Panc1 (cell line): Measurements from ENCODE around the gene CSF1R. TPM values are rescaled to one million over a fixed set of nuclear protein-coding genes. Genes with fewer than 3 reads are reported as not detected.

Experiments
- ATAC-seq: fragments of 200-7000 bp; cut with Tn5 transposase; 2 replicates; pipeline ENCODE4 v1.9.1; 2020; ENCODE audit warnings: mild to moderate bottlenecking, moderate library complexity
- BruUV-seq: library from RNA; stranded (reverse); fragments of 400-500 nt; replicated peaks from 2 replicates; lab custom pipeline; 2021; lab: Mats Ljungman, UMichigan
- CTCF ChIA-PET: fragments of 300-600 bp; sonication (Branson Sonifier 250); formaldehyde crosslinking; loops from one replicate; lab custom pipeline; 2022; ENCODE audit warnings: antibody characterized with exemption; lab: Charles Lee
- POLR2A ChIA-PET: fragments of 300-600 bp; sonication (Branson Sonifier 250); formaldehyde crosslinking; loops from one replicate; lab custom pipeline; 2022; ENCODE audit warnings: antibody characterized with exemption; lab: Charles Lee
- DNase-seq: peaks from one replicate; pipeline ENCODE4 v3.0.0-alpha.2; 2010; ENCODE audit warnings: low read depth, low spot score
- H3K27ac ChIP-seq: 2 replicates; pipeline ENCODE4 v1.5.1; 2011; ENCODE audit warnings: mild to moderate bottlenecking, low read length, inconsistent platforms
- H3K27me3 ChIP-seq: fragments of 200-500 bp; sonication (Bioruptor generic); 2 replicates; pipeline ENCODE4 v1.6.0; 2014; ENCODE audit warnings: low read length, inconsistent platforms; ENCODE audit not compliant: control insufficient read depth, insufficient read depth
- H3K36me3 ChIP-seq: fragments of 200-500 bp; sonication (Bioruptor generic); 2 replicates; pipeline ENCODE4 v1.5.1; 2014; ENCODE audit warnings: inconsistent platforms, mild to moderate bottlenecking, low read length, moderate library complexity; ENCODE audit not compliant: control insufficient read depth, insufficient read depth
- H3K4me1 ChIP-seq: 2 replicates; pipeline ENCODE4 v1.5.1; 2011; ENCODE audit warnings: inconsistent platforms, mild to moderate bottlenecking, low read length, moderate library complexity; ENCODE audit not compliant: control insufficient read depth, insufficient read depth
- H3K4me3 ChIP-seq, 2 experiments: 2 replicates each; pipeline ENCODE4 v1.5.1; 2011 to 2012; ENCODE audit warnings: low read depth in 2 of 2, low read length in 2 of 2, mild to moderate bottlenecking in 2 of 2, inconsistent platforms in 1 of 2, moderate library complexity in 1 of 2
- H3K9me3 ChIP-seq: fragments of 200-500 bp; sonication (Bioruptor generic); 2 replicates; pipeline ENCODE4 v1.5.1; 2014; ENCODE audit warnings: low read depth, mild to moderate bottlenecking, inconsistent platforms, low read length, moderate library complexity; ENCODE audit not compliant: control insufficient read depth, insufficient read depth
- POLR2AphosphoS5 ChIP-seq: IDR thresholded peaks from 2 replicates; pipeline ENCODE4 v1.6.1; 2012; ENCODE audit warnings: mild to moderate bottlenecking, low read depth, low read length, moderate library complexity
- SIN3A ChIP-seq: IDR thresholded peaks from 2 replicates; pipeline ENCODE4 v1.6.1; 2012; ENCODE audit warnings: low read depth, mild to moderate bottlenecking, low read length, moderate library complexity, borderline replicate concordance; ENCODE audit not compliant: insufficient read depth
- TCF7L2 ChIP-seq: IDR thresholded peaks from 2 replicates; pipeline ENCODE4 v1.6.1; 2011; ENCODE audit warnings: mild to moderate bottlenecking, low read depth, low read length, inconsistent platforms
- in situ Hi-C: cut with HindIII; loops from 2 replicates; pipeline ENCODE4 v1.10.0; 2016; ENCODE audit warnings: low sequenced_read_pairs, low pct_unique_long_range_greater_than_20kb
- intact Hi-C: fragments of 100-400 bp; cut with micrococcal nuclease; formaldehyde crosslinking; loops from one replicate; pipeline ENCODE4 v1.10.0; 2022; ENCODE audit not compliant: unreplicated experiment
- total RNA-seq: library from RNA; stranded (reverse); gene quantifications from one replicate; pipeline ENCODE4 v1.2.1, GENCODE V29; 2021; ENCODE audit not compliant: unreplicated experiment
- TF ChIP-seq, protein P1 (sequence below): fragments of 450-650 bp; IDR thresholded peaks from 2 replicates; pipeline ENCODE4 v1.5.1; 2017; ENCODE audit warnings: mild to moderate bottlenecking
- TF ChIP-seq, protein P2 (sequence below), 2 experiments: IDR thresholded peaks; 2 replicates each; pipeline ENCODE4 v1.6.1; 2011 to 2012; ENCODE audit warnings: low read depth in 2 of 2, control low read depth in 1 of 2, low read length in 1 of 2, mild to moderate bottlenecking in 1 of 2, moderate library complexity in 1 of 2; ENCODE audit not compliant: insufficient read depth in 1 of 2

Gene CSF1R
- total RNA-seq, 1 experiment from 2014 or later, result 0.05 TPM

DNA sequence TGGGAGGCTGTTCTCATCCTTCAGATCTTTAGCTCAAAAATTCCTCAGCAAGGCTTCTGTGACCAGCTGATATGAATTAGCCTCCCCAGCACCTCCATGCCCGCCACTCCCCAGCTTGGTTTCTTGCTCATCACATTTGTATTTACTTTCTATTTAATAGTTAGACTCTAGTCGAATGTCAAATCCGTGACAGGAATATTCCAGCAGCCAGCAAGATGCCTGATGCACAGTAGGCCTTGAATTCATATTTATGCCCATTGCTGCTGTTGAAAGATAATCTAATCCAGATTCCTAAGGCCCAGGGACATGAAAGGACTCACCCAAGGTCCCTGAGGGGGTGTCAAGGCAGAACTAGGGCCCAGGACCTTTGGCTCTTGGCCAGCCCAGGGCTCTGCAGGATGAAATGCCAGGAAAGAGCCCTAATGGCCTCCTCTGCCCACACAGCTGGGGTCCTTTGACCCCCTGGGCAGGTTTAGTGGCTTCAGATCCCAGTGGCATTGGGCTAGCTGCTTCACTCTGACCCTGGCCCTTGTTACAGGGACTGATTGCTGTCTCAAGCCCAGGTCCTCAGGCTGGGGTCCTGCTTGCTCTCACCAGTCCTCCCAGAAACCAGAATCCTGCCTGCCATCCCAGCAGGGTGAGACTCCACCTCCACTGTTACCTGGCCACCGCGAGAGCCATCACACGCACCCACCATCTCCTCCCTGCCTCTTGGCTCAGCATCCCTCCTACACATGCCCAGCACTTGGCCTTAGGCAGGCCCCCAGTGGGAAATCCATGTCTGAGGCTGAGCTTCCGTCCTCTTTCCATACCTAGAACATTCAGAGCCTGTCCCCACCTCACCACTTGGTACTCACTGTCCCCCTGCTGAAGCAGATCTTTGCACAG, 7.3 kb downstream of the CSF1R start:
- TF ChIP-seq POLR2AphosphoS5, result no peak
- TF ChIP-seq, protein P1, sequence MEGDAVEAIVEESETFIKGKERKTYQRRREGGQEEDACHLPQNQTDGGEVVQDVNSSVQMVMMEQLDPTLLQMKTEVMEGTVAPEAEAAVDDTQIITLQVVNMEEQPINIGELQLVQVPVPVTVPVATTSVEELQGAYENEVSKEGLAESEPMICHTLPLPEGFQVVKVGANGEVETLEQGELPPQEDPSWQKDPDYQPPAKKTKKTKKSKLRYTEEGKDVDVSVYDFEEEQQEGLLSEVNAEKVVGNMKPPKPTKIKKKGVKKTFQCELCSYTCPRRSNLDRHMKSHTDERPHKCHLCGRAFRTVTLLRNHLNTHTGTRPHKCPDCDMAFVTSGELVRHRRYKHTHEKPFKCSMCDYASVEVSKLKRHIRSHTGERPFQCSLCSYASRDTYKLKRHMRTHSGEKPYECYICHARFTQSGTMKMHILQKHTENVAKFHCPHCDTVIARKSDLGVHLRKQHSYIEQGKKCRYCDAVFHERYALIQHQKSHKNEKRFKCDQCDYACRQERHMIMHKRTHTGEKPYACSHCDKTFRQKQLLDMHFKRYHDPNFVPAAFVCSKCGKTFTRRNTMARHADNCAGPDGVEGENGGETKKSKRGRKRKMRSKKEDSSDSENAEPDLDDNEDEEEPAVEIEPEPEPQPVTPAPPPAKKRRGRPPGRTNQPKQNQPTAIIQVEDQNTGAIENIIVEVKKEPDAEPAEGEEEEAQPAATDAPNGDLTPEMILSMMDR, result no peak
- TF ChIP-seq SIN3A, result no peak
- TF ChIP-seq, protein P2, sequence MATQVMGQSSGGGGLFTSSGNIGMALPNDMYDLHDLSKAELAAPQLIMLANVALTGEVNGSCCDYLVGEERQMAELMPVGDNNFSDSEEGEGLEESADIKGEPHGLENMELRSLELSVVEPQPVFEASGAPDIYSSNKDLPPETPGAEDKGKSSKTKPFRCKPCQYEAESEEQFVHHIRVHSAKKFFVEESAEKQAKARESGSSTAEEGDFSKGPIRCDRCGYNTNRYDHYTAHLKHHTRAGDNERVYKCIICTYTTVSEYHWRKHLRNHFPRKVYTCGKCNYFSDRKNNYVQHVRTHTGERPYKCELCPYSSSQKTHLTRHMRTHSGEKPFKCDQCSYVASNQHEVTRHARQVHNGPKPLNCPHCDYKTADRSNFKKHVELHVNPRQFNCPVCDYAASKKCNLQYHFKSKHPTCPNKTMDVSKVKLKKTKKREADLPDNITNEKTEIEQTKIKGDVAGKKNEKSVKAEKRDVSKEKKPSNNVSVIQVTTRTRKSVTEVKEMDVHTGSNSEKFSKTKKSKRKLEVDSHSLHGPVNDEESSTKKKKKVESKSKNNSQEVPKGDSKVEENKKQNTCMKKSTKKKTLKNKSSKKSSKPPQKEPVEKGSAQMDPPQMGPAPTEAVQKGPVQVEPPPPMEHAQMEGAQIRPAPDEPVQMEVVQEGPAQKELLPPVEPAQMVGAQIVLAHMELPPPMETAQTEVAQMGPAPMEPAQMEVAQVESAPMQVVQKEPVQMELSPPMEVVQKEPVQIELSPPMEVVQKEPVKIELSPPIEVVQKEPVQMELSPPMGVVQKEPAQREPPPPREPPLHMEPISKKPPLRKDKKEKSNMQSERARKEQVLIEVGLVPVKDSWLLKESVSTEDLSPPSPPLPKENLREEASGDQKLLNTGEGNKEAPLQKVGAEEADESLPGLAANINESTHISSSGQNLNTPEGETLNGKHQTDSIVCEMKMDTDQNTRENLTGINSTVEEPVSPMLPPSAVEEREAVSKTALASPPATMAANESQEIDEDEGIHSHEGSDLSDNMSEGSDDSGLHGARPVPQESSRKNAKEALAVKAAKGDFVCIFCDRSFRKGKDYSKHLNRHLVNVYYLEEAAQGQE (IDR thresholded peaks at IDR 0.05; ENCODE audit: insufficient read depth in 1 of 2, low read depth in 2 of 2, low read length in 1 of 2), result no peak
- no peak for TF ChIP-seq TCF7L2
- H3K36me3 ChIP-seq, result no peaks in the 10 kb centered on the region
- H3K27me3 ChIP-seq, result no peaks in the 10 kb centered on the region
- no peaks in the 10 kb centered on the region for H3K4me1 ChIP-seq
- H3K9me3 ChIP-seq, result no peaks in the 10 kb centered on the region
- BruUV-seq, result no TSS peak
- DNase-seq (no peak), ATAC-seq (no peak)
- intact Hi-C loops (no loop called here), in situ Hi-C loops (no loop called here)
- H3K4me3 ChIP-seq, result no peak overlapping the region
- ChIA-PET POLR2A (no interaction called here), CTCF (no interaction called here)
- no peak overlapping the region for H3K27ac ChIP-seq

DNA sequence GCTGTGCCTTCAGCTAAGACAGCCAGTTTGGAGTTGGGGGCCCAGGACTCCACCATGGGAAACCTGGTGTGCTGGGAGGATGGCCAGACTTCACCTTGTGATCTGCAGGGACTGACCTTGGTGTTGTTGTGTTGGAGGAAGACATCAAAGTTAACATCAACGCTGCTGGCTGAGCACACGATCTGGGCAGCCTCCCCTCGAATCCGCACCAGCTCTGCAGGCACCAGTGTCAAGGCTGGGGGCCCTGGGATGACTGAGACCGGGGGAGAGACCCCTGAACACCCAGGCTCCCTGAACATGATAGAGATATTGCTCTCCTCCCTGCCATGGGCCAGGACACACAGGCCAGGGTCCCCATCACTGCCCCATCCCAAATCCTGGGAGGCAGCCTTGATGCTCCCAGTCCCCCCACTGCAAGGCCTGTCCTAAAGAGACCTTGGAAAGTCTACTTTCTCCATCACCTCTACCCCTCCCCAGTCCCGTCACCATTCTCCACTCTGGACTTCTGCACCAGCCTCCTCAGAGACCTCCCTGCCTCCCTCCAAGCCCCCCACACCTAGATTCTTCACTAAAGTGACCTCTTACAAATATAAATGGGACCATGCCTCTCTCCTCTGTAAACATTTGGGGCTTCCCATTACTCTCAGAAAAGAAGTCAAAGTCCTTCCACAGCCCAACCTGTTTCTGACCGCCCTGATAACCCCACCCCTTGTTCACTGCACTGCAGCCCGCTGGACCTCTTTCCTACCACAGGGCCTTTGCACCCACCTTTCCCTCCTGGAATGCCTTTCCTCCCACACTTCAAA, 8.2 kb downstream of the CSF1R start:
- CTCF ChIA-PET, result no interaction called here
- no peak for ATAC-seq
- H3K4me3 ChIP-seq, result no peak overlapping the region
- DNase-seq, result no peak
- H3K27me3 ChIP-seq, result no peaks in the 10 kb centered on the region
- POLR2A ChIA-PET, result no interaction called here
- in situ Hi-C loops, result no loop called here
- TF ChIP-seq POLR2AphosphoS5 (no peak), SIN3A (no peak), TCF7L2 (no peak)
- TF ChIP-seq, protein P2 (IDR thresholded peaks at IDR 0.05; ENCODE audit: insufficient read depth in 1 of 2, low read depth in 2 of 2, low read length in 1 of 2), result no peak
- TF ChIP-seq, protein P1, result no peak
- BruUV-seq, result no TSS peak
- H3K36me3 ChIP-seq, result no peaks in the 10 kb centered on the region
- H3K4me1 ChIP-seq, result no peaks in the 10 kb centered on the region
- intact Hi-C loops, result no loop called here
- no peak overlapping the region for H3K27ac ChIP-seq
- no peaks in the 10 kb centered on the region for H3K9me3 ChIP-seq
